ENCODE measurements around the gene FAM53A. TPM values are rescaled to one million over a fixed set of nuclear protein-coding genes. Genes with fewer than 3 reads are reported as not detected.

The FAM53A gene
- total and polyA plus RNA-seq, 12 donors = 0.44 to 6.2 (median 1.4) TPM

DNA sequence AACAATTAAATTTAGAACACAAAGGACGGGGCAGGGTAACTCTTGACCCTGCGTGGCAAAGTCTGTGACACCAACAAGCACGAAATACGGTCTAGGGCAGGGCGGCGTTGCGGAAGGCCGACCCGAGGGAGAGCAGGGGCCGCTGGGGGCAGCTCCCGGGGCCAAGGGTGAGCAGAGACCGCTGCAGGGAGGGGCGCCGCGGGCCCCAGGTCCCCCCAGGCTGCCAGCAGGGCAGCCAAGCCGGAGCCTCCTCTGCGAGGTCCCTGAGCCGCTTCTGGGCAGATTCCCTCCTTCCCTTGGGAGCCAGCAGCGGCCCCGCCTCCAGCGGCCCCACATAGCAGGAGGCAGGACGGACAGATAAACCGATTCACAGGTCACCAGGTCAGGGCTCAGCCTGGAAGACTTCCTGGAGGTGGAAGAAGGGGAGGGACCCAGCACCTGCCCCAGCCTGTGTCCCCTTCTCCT is 90.2 kb downstream of the FAM53A start:
- intact Hi-C loops (cut with DNase I) = no loop called here
- H3K4me1 ChIP-seq (replicated peaks in 1 of 2) = no peaks in the 10 kb centered on the region
- no peaks in the 10 kb centered on the region for H3K36me3 ChIP-seq (replicated peaks in 1 of 2)
- peaks cover 14% of the 10 kb centered on the region for H3K27me3 ChIP-seq
- H3K4me3 ChIP-seq = no peak overlapping the region
- peaks cover 0 to 8% (median 7%) of the 10 kb centered on the region in 3 donors for H3K9me3 ChIP-seq (replicated peaks in 1 of 3)
- TF ChIP-seq POLR2A (IDR thresholded peaks at IDR 0.05) = no peak
- TF ChIP-seq, protein P1, sequence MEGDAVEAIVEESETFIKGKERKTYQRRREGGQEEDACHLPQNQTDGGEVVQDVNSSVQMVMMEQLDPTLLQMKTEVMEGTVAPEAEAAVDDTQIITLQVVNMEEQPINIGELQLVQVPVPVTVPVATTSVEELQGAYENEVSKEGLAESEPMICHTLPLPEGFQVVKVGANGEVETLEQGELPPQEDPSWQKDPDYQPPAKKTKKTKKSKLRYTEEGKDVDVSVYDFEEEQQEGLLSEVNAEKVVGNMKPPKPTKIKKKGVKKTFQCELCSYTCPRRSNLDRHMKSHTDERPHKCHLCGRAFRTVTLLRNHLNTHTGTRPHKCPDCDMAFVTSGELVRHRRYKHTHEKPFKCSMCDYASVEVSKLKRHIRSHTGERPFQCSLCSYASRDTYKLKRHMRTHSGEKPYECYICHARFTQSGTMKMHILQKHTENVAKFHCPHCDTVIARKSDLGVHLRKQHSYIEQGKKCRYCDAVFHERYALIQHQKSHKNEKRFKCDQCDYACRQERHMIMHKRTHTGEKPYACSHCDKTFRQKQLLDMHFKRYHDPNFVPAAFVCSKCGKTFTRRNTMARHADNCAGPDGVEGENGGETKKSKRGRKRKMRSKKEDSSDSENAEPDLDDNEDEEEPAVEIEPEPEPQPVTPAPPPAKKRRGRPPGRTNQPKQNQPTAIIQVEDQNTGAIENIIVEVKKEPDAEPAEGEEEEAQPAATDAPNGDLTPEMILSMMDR (IDR thresholded peaks at IDR 0.05) = no peak
- WGBS, 4 donors = 39 to 44% (median 43%) methylated on average over 17 to 23 of the region's 23 CpGs
- no peak for DNase-seq
- H3K27ac ChIP-seq = no peak overlapping the region

DNA sequence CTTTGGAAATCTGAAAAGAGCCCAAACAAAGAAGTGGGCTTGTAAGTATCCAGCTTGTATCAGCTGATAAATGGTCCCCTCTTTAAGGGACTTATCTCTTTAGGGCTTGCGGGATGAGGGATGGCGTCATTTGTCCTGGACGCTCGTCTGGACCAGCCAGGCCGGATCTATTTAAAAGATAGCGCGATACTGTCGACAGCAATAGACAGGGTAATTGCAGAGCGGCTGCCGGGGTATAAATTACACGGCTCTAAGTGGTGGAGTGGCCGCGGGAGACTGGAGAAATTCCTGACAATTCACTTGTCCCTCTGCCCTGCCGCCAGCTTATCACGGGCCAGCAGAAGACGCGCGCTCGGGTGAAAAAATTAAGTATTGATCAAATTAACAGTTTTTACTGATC is 90.7 kb downstream of the FAM53A start:
- H3K9me3 ChIP-seq (replicated peaks in 1 of 3) = peaks cover 0 to 8% (median 7%) of the 10 kb centered on the region in 3 donors
- WGBS, 4 donors = 31 to 52% (median 39%) methylated on average over 19 of the region's 19 CpGs
- no peak overlapping the region for H3K4me3 ChIP-seq
- no peak for TF ChIP-seq POLR2A (IDR thresholded peaks at IDR 0.05)
- TF ChIP-seq, protein P1 (IDR thresholded peaks at IDR 0.05) = no peak
- H3K27me3 ChIP-seq = peaks cover 14% of the 10 kb centered on the region
- DNase-seq = no peak
- H3K36me3 ChIP-seq (replicated peaks in 1 of 2) = no peaks in the 10 kb centered on the region
- H3K4me1 ChIP-seq (replicated peaks in 1 of 2) = no peaks in the 10 kb centered on the region
- intact Hi-C loops (cut with DNase I) = no loop called here
- H3K27ac ChIP-seq = no peak overlapping the region

DNA sequence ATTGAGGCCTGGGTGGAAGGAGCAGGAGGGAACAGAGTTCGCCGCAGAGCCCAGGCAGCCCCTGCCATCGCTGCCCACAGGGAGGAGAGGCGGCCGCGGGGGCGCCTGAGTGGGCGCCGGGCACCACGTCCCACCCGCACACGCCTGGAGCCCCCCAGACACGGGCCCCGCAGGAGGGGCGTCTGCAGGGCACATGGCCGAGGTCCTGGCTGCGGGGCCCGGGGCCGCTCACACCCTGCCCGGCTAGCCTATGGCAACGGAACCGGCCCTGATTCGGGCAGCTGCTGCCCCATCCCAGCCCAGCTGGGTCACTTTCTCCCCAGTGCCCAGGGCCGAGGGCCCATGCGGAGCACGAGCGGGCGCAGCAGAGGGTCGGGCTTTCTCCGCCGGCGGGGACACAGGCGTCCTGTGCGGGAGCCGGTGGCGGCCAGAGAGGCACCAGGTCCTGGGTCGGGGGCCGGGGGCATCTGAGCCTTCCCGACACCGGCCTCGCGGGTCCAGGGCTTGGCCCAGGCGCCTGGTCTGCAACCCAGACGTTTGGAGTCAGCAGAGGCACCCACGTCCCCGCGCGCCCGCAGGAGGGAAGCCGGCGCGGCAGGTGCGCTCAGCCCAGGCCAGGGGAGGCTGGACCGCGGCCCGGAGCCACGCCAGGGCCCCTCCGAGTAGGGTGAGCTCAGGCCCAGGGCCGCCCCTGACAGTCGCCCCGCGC is 91.2 kb downstream of the FAM53A start:
- Histone ChIP-seq H3K4me1 (replicated peaks in 1 of 2) (no peaks in the 10 kb centered on the region), H3K4me3 (no peak overlapping the region), H3K9me3 (replicated peaks in 1 of 3) (peaks cover 0 to 8% (median 7%) of the 10 kb centered on the region in 3 donors), H3K27ac (no peak overlapping the region), H3K36me3 (replicated peaks in 1 of 2) (no peaks in the 10 kb centered on the region), H3K27me3 (peaks cover 10% of the 10 kb centered on the region)
- 78 to 93% (median 88%) methylated on average over 19 to 62 of the region's 62 CpGs for WGBS, 4 donors
- TF ChIP-seq POLR2A (IDR thresholded peaks at IDR 0.05) = no peak
- TF ChIP-seq, protein P1 (IDR thresholded peaks at IDR 0.05) = no peak
- intact Hi-C loops (cut with DNase I) = no loop called here
- DNase-seq = no peak

DNA sequence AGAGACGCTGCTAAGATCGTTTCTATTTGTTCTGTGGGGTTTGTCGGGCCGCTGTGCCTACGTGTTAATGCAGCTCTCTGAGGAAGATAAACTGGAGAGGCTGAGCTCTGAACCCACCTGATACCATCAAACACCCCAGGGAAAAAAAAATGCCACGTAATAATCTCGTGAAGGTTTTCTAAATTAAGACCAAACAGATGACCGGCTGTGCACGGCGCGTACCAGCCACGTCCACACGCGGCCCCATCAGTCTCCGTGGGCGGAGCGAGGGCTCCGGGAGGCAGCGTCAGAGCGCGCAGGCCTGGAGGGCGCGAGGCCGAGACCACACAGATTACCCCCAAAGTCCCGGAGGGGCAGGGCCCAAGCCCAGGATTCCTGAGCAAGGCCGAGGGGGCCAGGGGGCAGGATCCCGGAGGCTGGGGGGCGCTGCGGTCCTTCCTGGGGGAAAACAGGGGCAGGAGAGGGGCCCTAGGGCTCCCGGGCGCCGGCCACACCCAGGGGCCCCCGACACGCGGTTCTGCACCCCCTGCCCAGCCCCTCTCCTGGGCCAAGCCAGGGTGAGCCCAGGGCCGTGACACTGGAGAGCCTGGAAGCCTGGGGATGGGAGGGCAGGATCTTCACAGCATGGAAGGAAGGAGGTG is 91.9 kb downstream of the FAM53A start:
- no peaks in the 10 kb centered on the region for H3K4me1 ChIP-seq (replicated peaks in 1 of 2)
- TF ChIP-seq, protein P1 (IDR thresholded peaks at IDR 0.05) = no peak
- TF ChIP-seq POLR2A (IDR thresholded peaks at IDR 0.05) = no peak
- 80 to 87% (median 84%) methylated on average over 30 to 36 of the region's 36 CpGs for WGBS, 4 donors

More for the DNA sequence above, 91.9 kb downstream of the FAM53A start:
- intact Hi-C loops (cut with DNase I) = no loop called here
- Histone ChIP-seq H3K27me3 (peaks cover 4% of the 10 kb centered on the region), H3K4me3 (no peak overlapping the region), H3K9me3 (replicated peaks in 1 of 3) (peaks cover 0 to 8% (median 7%) of the 10 kb centered on the region in 3 donors), H3K27ac (no peak overlapping the region), H3K36me3 (replicated peaks in 1 of 2) (no peaks in the 10 kb centered on the region)
- no peak for DNase-seq
